MM.1S (cell line): ENCODE measurements around the gene CAPRIN1.

ENCODE experiments used
- EZH2phosphoT487 ChIP-seq: fragments of 300-600 bp; sonication (generic); IDR thresholded peaks from 2 replicates; pipeline ENCODE4 v1.6.1; 2018; ENCODE audit warnings: antibody characterized with exemption, low read length
- TF ChIP-seq, protein P1 (sequence below): fragments of 300-600 bp; sonication (generic); IDR thresholded peaks from 2 replicates; pipeline ENCODE4 v1.5.1; 2016; ENCODE audit warnings: antibody characterized with exemption, low read length, mixed read lengths

DNA sequence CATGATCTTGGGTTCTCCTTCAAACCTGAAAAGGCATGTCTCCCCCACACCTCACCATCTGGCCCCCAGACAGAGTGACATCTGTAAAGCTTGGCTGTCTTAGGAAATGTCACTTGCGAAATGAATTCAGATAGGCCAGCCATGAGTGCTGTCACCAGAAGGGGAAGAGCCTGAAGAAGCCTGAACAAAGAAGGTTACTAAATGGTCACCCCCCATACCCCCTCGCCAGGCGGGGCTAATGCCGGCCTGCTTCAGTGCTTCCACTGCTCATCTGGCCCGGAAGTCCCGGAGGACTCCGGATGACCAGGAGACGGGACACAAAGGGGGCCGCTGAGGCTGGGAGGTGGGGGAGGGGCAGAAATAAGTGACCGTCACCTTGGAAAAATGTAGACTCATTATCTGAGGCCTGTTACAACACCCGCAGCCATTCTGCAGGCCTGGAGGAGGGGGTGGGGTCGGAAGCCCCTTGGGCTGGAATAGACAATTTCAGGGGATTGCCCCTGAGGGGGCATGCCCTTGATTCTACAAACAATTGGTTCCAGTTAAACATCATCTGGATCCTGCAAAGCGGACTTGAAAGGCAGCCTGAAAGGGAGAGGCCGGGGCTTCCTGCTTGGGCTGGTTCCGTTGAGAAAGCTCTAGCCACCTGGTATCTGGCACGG, 97.1 kb downstream of the CAPRIN1 start:
- TF ChIP-seq, protein P1, sequence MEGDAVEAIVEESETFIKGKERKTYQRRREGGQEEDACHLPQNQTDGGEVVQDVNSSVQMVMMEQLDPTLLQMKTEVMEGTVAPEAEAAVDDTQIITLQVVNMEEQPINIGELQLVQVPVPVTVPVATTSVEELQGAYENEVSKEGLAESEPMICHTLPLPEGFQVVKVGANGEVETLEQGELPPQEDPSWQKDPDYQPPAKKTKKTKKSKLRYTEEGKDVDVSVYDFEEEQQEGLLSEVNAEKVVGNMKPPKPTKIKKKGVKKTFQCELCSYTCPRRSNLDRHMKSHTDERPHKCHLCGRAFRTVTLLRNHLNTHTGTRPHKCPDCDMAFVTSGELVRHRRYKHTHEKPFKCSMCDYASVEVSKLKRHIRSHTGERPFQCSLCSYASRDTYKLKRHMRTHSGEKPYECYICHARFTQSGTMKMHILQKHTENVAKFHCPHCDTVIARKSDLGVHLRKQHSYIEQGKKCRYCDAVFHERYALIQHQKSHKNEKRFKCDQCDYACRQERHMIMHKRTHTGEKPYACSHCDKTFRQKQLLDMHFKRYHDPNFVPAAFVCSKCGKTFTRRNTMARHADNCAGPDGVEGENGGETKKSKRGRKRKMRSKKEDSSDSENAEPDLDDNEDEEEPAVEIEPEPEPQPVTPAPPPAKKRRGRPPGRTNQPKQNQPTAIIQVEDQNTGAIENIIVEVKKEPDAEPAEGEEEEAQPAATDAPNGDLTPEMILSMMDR, result no peak
- TF ChIP-seq EZH2phosphoT487, result no peak
